ENCODE results near the gene ZNF579.

Gene ZNF579

DNA sequence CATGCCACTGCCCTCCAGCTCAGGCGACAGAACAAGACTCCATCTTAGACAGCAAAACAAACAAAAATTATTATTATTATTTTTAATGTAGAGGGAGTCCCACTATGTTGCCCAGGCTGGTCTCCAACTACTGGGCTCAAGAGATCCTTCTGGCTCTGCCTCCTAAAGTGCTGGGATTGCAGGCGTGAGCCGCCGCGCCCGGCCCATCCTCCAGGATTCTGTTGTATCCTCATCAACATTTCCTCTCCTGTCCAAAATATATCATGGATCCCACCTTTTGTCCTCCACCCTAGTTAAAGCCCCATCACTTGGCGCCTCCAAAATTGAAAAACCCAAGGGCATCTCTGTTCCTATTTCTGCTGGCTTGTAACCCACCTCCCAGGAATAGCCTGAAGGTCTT, 42.5 kb upstream of the ZNF579 start:
- Histone ChIP-seq H3K4me3 (ENCODE audit: low read depth, low read length) (no peak overlapping the region), H3K27me3 (replicated peaks) (no peaks in the 10 kb centered on the region), H3K27ac (no peak overlapping the region), H3K36me3 (replicated peaks) (peaks cover 5% of the 10 kb centered on the region)
- TF ChIP-seq, protein P1, sequence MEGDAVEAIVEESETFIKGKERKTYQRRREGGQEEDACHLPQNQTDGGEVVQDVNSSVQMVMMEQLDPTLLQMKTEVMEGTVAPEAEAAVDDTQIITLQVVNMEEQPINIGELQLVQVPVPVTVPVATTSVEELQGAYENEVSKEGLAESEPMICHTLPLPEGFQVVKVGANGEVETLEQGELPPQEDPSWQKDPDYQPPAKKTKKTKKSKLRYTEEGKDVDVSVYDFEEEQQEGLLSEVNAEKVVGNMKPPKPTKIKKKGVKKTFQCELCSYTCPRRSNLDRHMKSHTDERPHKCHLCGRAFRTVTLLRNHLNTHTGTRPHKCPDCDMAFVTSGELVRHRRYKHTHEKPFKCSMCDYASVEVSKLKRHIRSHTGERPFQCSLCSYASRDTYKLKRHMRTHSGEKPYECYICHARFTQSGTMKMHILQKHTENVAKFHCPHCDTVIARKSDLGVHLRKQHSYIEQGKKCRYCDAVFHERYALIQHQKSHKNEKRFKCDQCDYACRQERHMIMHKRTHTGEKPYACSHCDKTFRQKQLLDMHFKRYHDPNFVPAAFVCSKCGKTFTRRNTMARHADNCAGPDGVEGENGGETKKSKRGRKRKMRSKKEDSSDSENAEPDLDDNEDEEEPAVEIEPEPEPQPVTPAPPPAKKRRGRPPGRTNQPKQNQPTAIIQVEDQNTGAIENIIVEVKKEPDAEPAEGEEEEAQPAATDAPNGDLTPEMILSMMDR (IDR thresholded peaks at IDR 0.05; ENCODE audit: low read depth, low read length, missing control alignments), result no peak
- in situ Hi-C loops (cut with HindIII; ENCODE audit: low pct_ligation_motif_present, low sequenced_read_pairs), result loop anchor here (25.0 kb wide), 1 partner anchor 236 kb away; the partner anchor contains the start of genes RPL28, TMEM190 and TMEM238
- DNase-seq, result no peak

DNA sequence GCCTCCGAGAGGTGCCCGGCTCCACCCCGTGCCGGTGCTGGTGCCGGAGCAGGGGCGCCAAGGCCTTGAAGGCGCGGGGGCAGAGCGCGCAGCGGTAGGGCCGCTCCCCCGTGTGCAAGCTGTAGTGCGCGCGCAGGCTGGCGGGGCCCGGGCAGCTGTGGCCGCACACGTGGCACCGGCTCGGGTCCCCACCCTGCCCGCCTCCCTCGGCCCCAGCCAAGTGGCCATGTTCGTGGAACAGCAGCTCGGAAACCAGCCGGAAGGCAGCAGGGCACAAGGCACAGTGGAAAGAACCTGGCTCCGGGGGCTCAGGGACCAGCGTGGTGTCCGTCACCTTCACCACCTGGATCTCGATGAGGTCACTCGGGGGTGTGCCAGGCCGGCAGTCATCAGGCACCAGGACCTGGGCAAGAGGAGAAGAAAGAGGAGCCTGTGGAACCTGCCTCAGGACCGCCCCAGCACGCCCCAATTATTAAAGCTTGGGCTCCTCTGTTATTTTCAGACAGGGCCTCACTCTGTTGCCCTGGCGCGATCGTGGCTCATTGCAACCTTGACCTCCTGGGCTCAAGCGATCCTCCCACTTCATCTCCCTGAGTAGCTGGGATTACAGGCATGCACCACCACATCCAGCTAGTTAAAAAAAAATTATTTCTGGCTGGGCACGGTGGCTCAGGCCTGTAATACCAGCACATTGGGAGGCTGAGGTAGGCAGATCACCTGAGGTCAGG, 41.8 kb upstream of the ZNF579 start:
- H3K27ac ChIP-seq, result no peak overlapping the region
- DNase-seq, result no peak
- no peaks in the 10 kb centered on the region for H3K27me3 ChIP-seq (replicated peaks)
- H3K36me3 ChIP-seq (replicated peaks), result peaks cover 12% of the 10 kb centered on the region
- H3K4me3 ChIP-seq (ENCODE audit: low read depth, low read length), result no peak overlapping the region
- TF ChIP-seq, protein P1 (IDR thresholded peaks at IDR 0.05; ENCODE audit: low read depth, low read length, missing control alignments), result no peak
- in situ Hi-C loops (cut with HindIII; ENCODE audit: low pct_ligation_motif_present, low sequenced_read_pairs), result loop anchor here (25.0 kb wide), 1 partner anchor 235 kb away; the partner anchor contains the start of genes RPL28, TMEM190 and TMEM238

DNA sequence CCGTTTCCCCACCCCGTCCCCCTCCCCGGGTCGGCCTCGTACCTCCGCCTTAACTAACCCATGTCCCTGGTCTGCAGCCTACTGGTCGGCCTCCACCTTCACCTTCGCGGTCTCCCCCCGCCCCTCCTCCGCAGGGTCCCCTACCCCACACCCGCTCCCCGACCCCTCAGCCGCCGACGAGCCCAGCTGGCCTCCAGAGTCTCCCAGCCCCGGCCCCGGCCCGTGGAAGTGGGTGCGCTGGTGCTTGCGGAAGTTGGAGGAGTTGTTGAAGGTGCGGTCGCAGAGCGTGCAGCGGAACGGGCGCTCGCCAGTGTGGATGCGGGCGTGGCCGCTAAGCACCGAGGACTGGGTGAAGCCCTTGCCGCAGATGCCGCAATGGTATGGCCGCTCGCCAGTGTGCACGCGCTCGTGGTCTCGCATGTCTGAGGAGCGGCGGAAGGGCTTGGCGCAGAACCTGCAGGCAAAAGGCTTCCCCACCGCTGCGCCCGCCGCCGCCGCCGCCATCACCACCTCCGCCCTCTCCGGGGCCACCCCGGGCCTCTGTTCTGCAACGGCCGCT, 41.1 kb upstream of the ZNF579 start:
- TF ChIP-seq, protein P1 (IDR thresholded peaks at IDR 0.05; ENCODE audit: low read depth, low read length, missing control alignments), result no peak
- in situ Hi-C loops (cut with HindIII; ENCODE audit: low pct_ligation_motif_present, low sequenced_read_pairs), result loop anchor here (25.0 kb wide), 1 partner anchor 234 kb away; the partner anchor contains the start of genes RPL28, TMEM190 and TMEM238
- no peak overlapping the region for H3K4me3 ChIP-seq (ENCODE audit: low read depth, low read length)

DNA sequence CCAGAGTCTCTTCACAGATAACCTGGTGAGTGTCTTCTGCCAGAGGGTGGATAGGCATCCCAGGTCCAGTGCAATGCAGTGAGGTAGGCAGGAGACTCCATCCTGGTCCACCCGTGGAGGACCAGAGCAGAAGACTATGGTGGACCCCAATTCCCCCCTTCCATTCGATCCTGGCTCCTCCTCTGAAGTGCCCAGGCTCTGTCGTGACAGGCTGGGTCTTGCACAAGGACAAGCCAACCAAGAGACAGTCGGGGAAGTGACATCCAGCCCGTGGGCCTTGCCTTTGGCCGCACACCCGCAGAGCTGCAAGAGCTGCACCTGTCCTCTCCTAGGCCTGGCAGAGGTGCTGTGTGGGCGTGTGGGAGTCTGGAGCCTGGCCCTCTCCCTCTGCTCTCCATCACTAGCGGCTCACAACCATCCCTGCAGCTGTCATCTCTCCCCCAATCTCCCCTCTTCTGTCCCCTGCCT, 40.6 kb upstream of the ZNF579 start:
- Histone ChIP-seq H3K4me3 (ENCODE audit: low read depth, low read length) (no peak overlapping the region), H3K27ac (no peak overlapping the region), H3K27me3 (replicated peaks) (no peaks in the 10 kb centered on the region), H3K36me3 (replicated peaks) (peaks cover 20% of the 10 kb centered on the region)
- TF ChIP-seq, protein P1 (IDR thresholded peaks at IDR 0.05; ENCODE audit: low read depth, low read length, missing control alignments), result no peak
- in situ Hi-C loops (cut with HindIII; ENCODE audit: low pct_ligation_motif_present, low sequenced_read_pairs), result loop anchor here (25.0 kb wide), 1 partner anchor 234 kb away; the partner anchor contains the start of genes RPL28, TMEM190 and TMEM238
- DNase-seq, result no peak

More for the DNA sequence above, 41.1 kb upstream of the ZNF579 start:
- H3K36me3 ChIP-seq (replicated peaks), result peaks cover 15% of the 10 kb centered on the region
- no peaks in the 10 kb centered on the region for H3K27me3 ChIP-seq (replicated peaks)
- DNase-seq, result no peak
- no peak overlapping the region for H3K27ac ChIP-seq

DNA sequence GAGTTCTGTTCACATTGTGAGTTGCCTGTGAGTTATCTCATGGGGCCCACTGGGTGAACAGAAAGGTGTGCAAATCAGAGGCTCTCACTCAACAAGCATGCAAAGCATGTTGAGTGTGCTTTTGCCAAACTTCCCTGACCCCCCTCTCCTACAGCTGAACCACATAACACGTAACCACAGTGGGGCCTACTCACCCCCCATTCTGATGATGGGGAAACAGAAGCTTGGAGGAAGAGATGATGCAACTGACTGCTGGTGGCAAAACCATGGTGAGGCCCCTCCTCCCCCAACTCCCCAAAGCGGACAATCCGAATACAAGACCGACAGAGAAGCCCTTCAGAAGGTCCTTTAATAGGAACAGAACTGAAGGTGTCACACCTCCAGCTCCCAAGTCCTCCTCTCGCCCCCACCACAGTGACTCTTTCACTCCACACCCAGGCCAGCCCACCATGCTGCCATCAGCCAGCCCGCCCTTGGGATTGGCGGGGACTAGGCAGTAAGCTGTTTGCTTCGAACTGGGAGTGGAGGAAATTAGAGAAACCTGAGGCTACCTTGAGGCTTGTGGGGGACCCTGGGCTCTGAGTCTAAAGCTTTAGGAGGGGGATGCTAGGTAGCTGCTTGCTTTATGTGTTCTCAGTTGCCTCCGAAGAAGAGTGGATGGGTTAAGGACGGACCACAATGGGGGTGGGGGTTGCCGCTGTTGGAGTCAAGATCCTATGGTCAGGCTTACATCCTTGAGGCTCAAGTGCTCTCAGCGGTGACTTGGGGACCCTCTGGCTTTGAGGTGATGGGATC, 40.0 kb upstream of the ZNF579 start:
- in situ Hi-C loops (cut with HindIII; ENCODE audit: low pct_ligation_motif_present, low sequenced_read_pairs), result loop anchor here (25.0 kb wide), 1 partner anchor 233 kb away; the partner anchor contains the start of genes RPL28, TMEM190 and TMEM238
- H3K4me3 ChIP-seq (ENCODE audit: low read depth, low read length), result no peak overlapping the region
- H3K27ac ChIP-seq, result no peak overlapping the region
- DNase-seq, result no peak
- H3K27me3 ChIP-seq (replicated peaks), result no peaks in the 10 kb centered on the region
- H3K36me3 ChIP-seq (replicated peaks), result peaks cover 25% of the 10 kb centered on the region
- TF ChIP-seq, protein P1 (IDR thresholded peaks at IDR 0.05; ENCODE audit: low read depth, low read length, missing control alignments), result no peak

Data from brain microvascular endothelial cell (primary cell).